Activated T-helper 1 cell treated with anti-CD3 and anti-CD28 coated beads, Interleukin-12 subunit alpha, Interleukin-12 subunit beta, Interleukin-2, Interleukin-4 antibody, amounts not matched to agents 30 ng/mL and 10 ng/mL and 1 ng/mL, durations not matched to agents 14 hours and 24 hours and 36 hours (primary cell): ENCODE measurements around the gene NFS1. TPM values are rescaled to one million over a fixed set of nuclear protein-coding genes. Genes with fewer than 3 reads are reported as not detected.

Experiments used
- DNase-seq: peaks from one replicate; pipeline ENCODE4 v3.0.0; 2021; ENCODE audit warnings: low spot score
- H3K27ac Mint-ChIP-seq: one replicate; pipeline ENCODE4 v1.8.0; 2021; ENCODE audit warnings: mild to moderate bottlenecking, mixed read lengths
- H3K27me3 Mint-ChIP-seq: one replicate; pipeline ENCODE4 v1.8.0; 2022; ENCODE audit warnings: mild to moderate bottlenecking, moderate library complexity, mixed read lengths; ENCODE audit not compliant: insufficient read depth
- H3K36me3 Mint-ChIP-seq: one replicate; pipeline ENCODE4 v1.8.0; 2021; ENCODE audit warnings: low read depth, mixed read lengths
- H3K4me1 Mint-ChIP-seq: one replicate; pipeline ENCODE4 v1.8.0; 2021; ENCODE audit warnings: low read depth, mixed read lengths
- H3K4me3 Mint-ChIP-seq: one replicate; pipeline ENCODE4 v1.8.0; 2021; ENCODE audit warnings: mild to moderate bottlenecking, moderate library complexity, mixed read lengths
- H3K9me3 Mint-ChIP-seq: one replicate; pipeline ENCODE4 v1.8.0; 2021; ENCODE audit warnings: mixed read lengths
- intact Hi-C: fragments of 100-400 bp; cut with micrococcal nuclease; formaldehyde crosslinking; loops from one replicate; pipeline ENCODE4 v1.15.1; 2024
- total RNA-seq: library from RNA; stranded (reverse); gene quantifications from 2 replicates; pipeline ENCODE4 v1.2.3, GENCODE V29; 2022

NFS1 gene
- total RNA-seq, 1 donor from 2014 or later = 35.7 TPM

GRCh38 chr20:35734777-35735649 is 35.9 kb upstream of the NFS1 start:
- Mint-ChIP-seq H3K4me1 (peaks cover 55% of the 10 kb centered on the region), H3K9me3 (no peaks in the 10 kb centered on the region), H3K27ac (no peak overlapping the region), H3K36me3 (peaks cover 58% of the 10 kb centered on the region), H3K27me3 (no peaks in the 10 kb centered on the region), H3K4me3 (no peak overlapping the region)
- intact Hi-C loops = loop anchor here (2.0 kb wide), 1 partner anchor 14 kb away; no protein-coding TSS in a partner anchor
- DNase-seq = no peak

GRCh38 chr20:35734374-35734773 is 35.2 kb upstream of the NFS1 start:
- Mint-ChIP-seq H3K4me1 (peaks cover 55% of the 10 kb centered on the region), H3K36me3 (peaks cover 58% of the 10 kb centered on the region), H3K4me3 (peak overlapping the region; percentile 11), H3K9me3 (no peaks in the 10 kb centered on the region), H3K27ac (peak overlapping the region; percentile 21), H3K27me3 (no peaks in the 10 kb centered on the region)
- intact Hi-C loops = loop anchor here (2.0 kb wide), 1 partner anchor 14 kb away; no protein-coding TSS in a partner anchor
- no peak for DNase-seq

- Mint-ChIP-seq H3K9me3 (no peaks in the 10 kb centered on the region), H3K4me1 (peaks cover 46% of the 10 kb centered on the region), H3K4me3 (no peak overlapping the region), H3K27me3 (no peaks in the 10 kb centered on the region), H3K27ac (no peak overlapping the region), H3K36me3 (peaks cover 49% of the 10 kb centered on the region)
- intact Hi-C loops = no loop called here
- no peak for DNase-seq
Observed at GRCh38 chr20:35732644-35732982, 33.5 kb upstream of the NFS1 start.

DNA sequence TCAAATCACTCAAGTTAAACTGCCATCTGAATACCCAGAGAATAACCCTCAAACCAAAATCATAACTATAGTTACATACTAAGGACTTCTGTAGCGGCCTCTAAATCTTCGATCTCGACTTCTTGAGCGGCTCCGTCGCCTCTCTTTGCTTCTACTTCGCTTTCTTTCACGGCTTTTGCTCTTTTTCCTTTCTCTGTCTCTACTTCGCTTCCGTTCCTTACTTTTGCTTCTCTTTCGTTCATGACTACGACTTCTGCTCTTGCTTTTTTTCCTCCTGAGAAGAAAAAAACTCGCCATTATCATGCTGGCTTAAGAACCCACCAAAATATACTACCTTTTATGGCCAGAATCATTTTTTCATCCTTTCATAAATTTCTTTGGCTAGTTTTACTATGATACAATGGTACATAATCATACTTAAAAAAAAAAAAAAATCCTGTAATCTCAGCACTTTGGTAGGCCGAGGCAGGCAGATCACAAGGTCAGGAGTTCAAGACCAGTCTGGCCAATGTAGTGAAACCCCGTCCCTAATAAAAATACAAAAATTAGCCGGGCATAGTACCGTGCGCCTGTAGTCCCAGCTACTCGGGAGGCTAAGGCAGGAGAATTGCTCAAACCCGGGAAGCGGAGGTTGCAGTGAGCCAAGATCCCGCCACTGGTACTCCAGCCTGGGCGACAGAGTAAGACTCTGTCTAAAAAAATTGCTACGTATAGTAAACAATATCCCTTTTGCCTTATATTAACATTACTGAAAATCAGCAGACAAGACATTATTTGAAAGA is 32.9 kb upstream of the NFS1 start:
- Mint-ChIP-seq H3K4me1 (peaks cover 46% of the 10 kb centered on the region), H3K27ac (peak overlapping the region; percentile 64), H3K27me3 (no peaks in the 10 kb centered on the region), H3K4me3 (no peak overlapping the region), H3K9me3 (no peaks in the 10 kb centered on the region), H3K36me3 (peaks cover 49% of the 10 kb centered on the region)
- intact Hi-C loops = no loop called here
- DNase-seq = no peak

DNA sequence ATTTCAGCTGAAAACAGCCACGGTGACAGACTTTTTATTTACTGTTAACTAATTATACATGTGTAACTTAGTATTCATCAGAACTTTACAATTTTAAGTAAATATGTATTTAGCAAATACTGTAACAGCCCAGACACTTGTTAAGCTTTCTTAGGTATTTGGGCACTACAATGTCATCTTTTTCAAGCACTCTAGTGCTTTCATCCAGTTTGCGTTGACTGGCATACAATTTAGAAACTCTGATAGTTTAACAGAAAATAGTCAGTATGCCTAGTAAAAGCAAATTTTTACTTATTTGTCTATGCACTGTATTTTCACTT is 32.3 kb upstream of the NFS1 start:
- intact Hi-C loops = no loop called here
- Mint-ChIP-seq H3K4me1 (peaks cover 46% of the 10 kb centered on the region), H3K36me3 (peaks cover 54% of the 10 kb centered on the region), H3K9me3 (no peaks in the 10 kb centered on the region), H3K27me3 (no peaks in the 10 kb centered on the region), H3K4me3 (no peak overlapping the region), H3K27ac (no peak overlapping the region)
- DNase-seq = no peak

- Mint-ChIP-seq H3K27ac (no peak overlapping the region), H3K4me3 (no peak overlapping the region), H3K36me3 (peaks cover 51% of the 10 kb centered on the region), H3K4me1 (peaks cover 40% of the 10 kb centered on the region), H3K27me3 (no peaks in the 10 kb centered on the region), H3K9me3 (no peaks in the 10 kb centered on the region)
- intact Hi-C loops = no loop called here
- no peak for DNase-seq
Observed at GRCh38 chr20:35730583-35731468, 31.7 kb upstream of the NFS1 start.

DNA sequence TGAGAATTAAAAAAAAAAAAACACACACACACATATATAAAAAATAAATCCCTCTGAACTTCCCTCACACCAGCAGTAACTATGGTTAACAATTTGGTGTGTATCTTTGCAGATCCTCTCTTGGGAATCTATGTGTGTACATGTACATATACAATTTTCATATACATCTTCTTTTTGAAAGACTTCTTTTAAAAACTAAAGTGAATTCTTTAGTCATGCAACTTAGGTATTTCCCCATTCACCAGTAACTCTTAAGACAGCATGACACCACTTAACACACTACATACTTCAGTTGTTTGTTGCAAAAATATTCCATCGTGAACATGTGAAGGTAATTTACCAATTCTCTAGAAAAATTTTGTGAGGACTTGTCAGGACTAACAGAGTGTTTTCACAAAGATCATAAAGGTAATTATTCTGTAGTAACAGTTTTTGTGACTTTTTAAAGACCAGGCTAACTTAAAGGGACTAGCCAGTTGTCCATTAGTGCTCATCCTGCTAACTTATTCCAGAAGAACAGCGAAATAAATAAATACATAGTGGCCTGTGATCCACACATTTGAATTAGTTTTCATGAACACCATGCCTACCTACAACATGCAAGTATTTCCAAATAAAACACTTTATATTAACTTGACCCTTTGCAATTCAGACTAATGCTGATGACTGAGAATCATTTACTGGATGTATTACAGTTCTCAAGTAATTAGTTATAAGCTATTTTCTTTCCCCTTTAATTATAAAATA is 30.9 kb upstream of the NFS1 start:
- intact Hi-C loops = no loop called here

GRCh38 chr20:35729283-35729807 is 30.2 kb upstream of the NFS1 start:
- Mint-ChIP-seq H3K4me1 (peaks cover 29% of the 10 kb centered on the region), H3K4me3 (no peak overlapping the region), H3K27me3 (no peaks in the 10 kb centered on the region), H3K27ac (no peak overlapping the region), H3K9me3 (no peaks in the 10 kb centered on the region), H3K36me3 (peaks cover 52% of the 10 kb centered on the region)
- no peak for DNase-seq
- intact Hi-C loops = no loop called here

More for the DNA sequence above, 30.9 kb upstream of the NFS1 start:
- Mint-ChIP-seq H3K9me3 (no peaks in the 10 kb centered on the region), H3K4me1 (peaks cover 35% of the 10 kb centered on the region), H3K27me3 (no peaks in the 10 kb centered on the region), H3K4me3 (no peak overlapping the region), H3K36me3 (peaks cover 51% of the 10 kb centered on the region), H3K27ac (no peak overlapping the region)
- DNase-seq = no peak

- intact Hi-C loops = loop anchor here (1.0 kb wide), 1 partner anchor 8 kb away; no protein-coding TSS in a partner anchor
- peaks cover 44% of the 10 kb centered on the region for H3K36me3 Mint-ChIP-seq
- no peak overlapping the region for H3K4me3 Mint-ChIP-seq
- no peak overlapping the region for H3K27ac Mint-ChIP-seq
- H3K27me3 Mint-ChIP-seq = no peaks in the 10 kb centered on the region
- H3K4me1 Mint-ChIP-seq = peaks cover 18% of the 10 kb centered on the region
- no peak for DNase-seq
- no peaks in the 10 kb centered on the region for H3K9me3 Mint-ChIP-seq
Observed at GRCh38 chr20:35726842-35727711, 27.9 kb upstream of the NFS1 start.

GRCh38 chr20:35724321-35725230 is 25.4 kb upstream of the NFS1 start:
- no peak overlapping the region for H3K4me3 Mint-ChIP-seq
- H3K36me3 Mint-ChIP-seq = peaks cover 43% of the 10 kb centered on the region
- H3K4me1 Mint-ChIP-seq = peaks cover 17% of the 10 kb centered on the region
- no peak overlapping the region for H3K27ac Mint-ChIP-seq
- no peak for DNase-seq
- H3K9me3 Mint-ChIP-seq = no peaks in the 10 kb centered on the region
- intact Hi-C loops = loop anchor here (2.0 kb wide), 1 partner anchor 14 kb away; no protein-coding TSS in a partner anchor
- no peaks in the 10 kb centered on the region for H3K27me3 Mint-ChIP-seq
